HCT116 (cell line): ENCODE results near the gene PRELP.

Source experiments
- CTCF ChIP-seq, 3 experiments: fragments of 200-600 bp in 1 of 3; sonication (generic) in 1 of 3; IDR thresholded peaks in 2 of 3; conservative IDR thresholded peaks in 1 of 3; 2 replicates each; pipeline ENCODE4 v1.5.1; 2012 to 2017; ENCODE audit warnings: low read depth in 2 of 3, low read length in 2 of 3, antibody characterized with exemption in 1 of 3, borderline replicate concordance in 1 of 3, control low read depth in 1 of 3, mild to moderate bottlenecking in 1 of 3, mixed read lengths in 1 of 3, mixed run types in 1 of 3, moderate library complexity in 1 of 3; ENCODE audit not compliant: insufficient read depth in 1 of 3
- EZH2 ChIP-seq: fragments of 200-600 bp; sonication (generic); IDR thresholded peaks from 2 replicates; pipeline ENCODE4 v1.6.1; 2017; ENCODE audit warnings: antibody characterized with exemption, mixed run types
- POLR2A ChIP-seq: IDR thresholded peaks from 2 replicates; pipeline ENCODE4 v1.7.0; 2011; ENCODE audit warnings: borderline replicate concordance; ENCODE audit not compliant: insufficient read depth, insufficient read length; ENCODE audit errors: extremely low read depth
- POLR2AphosphoS5 ChIP-seq: IDR thresholded peaks from 2 replicates; pipeline ENCODE4 v1.6.1; 2011; ENCODE audit warnings: mild to moderate bottlenecking, low read depth, low read length, moderate library complexity
- RAD21 ChIP-seq: IDR thresholded peaks from 2 replicates; pipeline ENCODE4 v1.6.1; 2012; ENCODE audit warnings: low read depth, mild to moderate bottlenecking
- SP1 ChIP-seq: IDR thresholded peaks from 2 replicates; pipeline ENCODE4 v1.6.1; 2012; ENCODE audit warnings: low read depth
- SRF ChIP-seq: IDR thresholded peaks from 2 replicates; pipeline ENCODE4 v1.6.1; 2012; ENCODE audit warnings: low read depth
- ZBTB33 ChIP-seq: IDR thresholded peaks from 2 replicates; pipeline ENCODE4 v1.6.1; 2011; ENCODE audit warnings: mild to moderate bottlenecking, low read length, moderate library complexity; ENCODE audit not compliant: insufficient replicate concordance; ENCODE audit errors: extremely low read depth

DNA sequence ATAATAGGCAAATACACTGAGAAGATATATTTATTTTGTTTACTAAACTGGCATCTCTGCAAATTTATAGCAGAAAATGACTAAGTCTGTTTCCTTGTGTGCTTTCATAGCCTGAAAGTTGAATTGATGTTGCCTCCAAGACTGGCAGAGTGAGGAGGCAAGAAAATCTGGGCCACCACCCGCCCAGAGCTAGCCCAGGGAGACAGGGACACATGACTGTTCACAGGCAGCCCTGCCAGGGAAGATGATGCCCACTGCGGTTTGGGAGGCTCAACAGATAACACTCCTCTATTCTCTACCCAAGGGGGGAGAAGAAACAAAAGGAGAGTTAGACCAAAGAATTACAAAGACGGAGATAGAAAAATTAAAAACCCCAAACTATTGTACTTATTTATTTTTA is 55.5 kb downstream of the PRELP start:
- TF ChIP-seq EZH2 (no peak), RAD21 (no peak), CTCF (IDR thresholded peaks at IDR 0.05 in 2 of 3, conservative IDR thresholded peaks at IDR 0.05 in 1 of 3; ENCODE audit: borderline replicate concordance in 1 of 3, insufficient read depth in 1 of 3, low read depth in 2 of 3, low read length in 2 of 3) (no peak), SP1 (no peak), SRF (no peak), POLR2A (no peak), ZBTB33 (no peak), POLR2AphosphoS5 (no peak)
